Activated CD4-positive, alpha-beta T cell treated with anti-CD3 and anti-CD28 coated beads, Interleukin-2, amount 10 ng/mL, durations not matched to agents 24 days and 14 days (primary cell): ENCODE results near the gene OTOP1. TPM values are rescaled to one million over a fixed set of nuclear protein-coding genes. Genes with fewer than 3 reads are reported as not detected.
A peak's percentile ranks its signal among the peaks of the same experiment; 100 is the strongest.
"Not testable (repeated sequence)": the region's sequence is repeated elsewhere in the genome, so short reads cannot be mapped to it uniquely, and the experiment has no call there.

Experiments
- DNase-seq: peaks from one replicate; pipeline ENCODE4 v3.0.0; 2022
- H3K27ac Mint-ChIP-seq: one replicate; pipeline ENCODE4 v1.8.0; 2022; ENCODE audit warnings: mild to moderate bottlenecking, mixed read lengths
- H3K27me3 Mint-ChIP-seq: one replicate; pipeline ENCODE4 v1.8.0; 2022; ENCODE audit warnings: mixed read lengths
- H3K36me3 Mint-ChIP-seq: one replicate; pipeline ENCODE4 v1.8.0; 2022; ENCODE audit warnings: low read depth, mild to moderate bottlenecking, mixed read lengths
- H3K4me1 Mint-ChIP-seq: one replicate; pipeline ENCODE4 v1.8.0; 2021; ENCODE audit warnings: mixed read lengths
- H3K4me3 Mint-ChIP-seq: one replicate; pipeline ENCODE4 v1.8.0; 2022; ENCODE audit warnings: mild to moderate bottlenecking, moderate library complexity, mixed read lengths
- H3K9me3 Mint-ChIP-seq: one replicate; pipeline ENCODE4 v1.8.0; 2021; ENCODE audit warnings: mixed read lengths
- intact Hi-C: fragments of 100-400 bp; cut with micrococcal nuclease; formaldehyde crosslinking; loops from one replicate; pipeline ENCODE4 v1.15.1; 2023
- total RNA-seq: library from RNA; stranded (reverse); gene quantifications from 2 replicates; pipeline ENCODE4 v1.2.3, GENCODE V29; 2022

The OTOP1 gene
- total RNA-seq, 1 donor from 2014 or later, result not detected

DNA sequence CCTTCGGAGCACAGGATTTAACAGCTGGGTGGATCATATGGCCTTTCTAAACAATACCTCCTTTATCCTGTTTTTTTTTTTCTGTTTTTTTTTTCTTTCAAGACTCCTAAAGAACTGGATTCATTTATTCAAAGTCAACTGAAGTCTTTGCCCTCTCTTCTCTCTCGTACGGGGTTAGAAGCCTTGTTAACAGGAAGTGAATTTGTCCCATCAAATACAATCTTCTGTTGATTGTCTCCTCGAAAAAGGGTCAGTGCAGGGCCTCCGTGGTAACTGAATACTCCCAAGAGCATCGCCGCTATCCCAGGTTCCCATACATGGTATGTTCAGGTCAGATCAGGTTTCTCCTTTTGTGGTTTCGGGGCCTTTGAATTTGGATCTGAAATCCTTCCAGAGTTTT, 23.1 kb upstream of the OTOP1 start:
- Mint-ChIP-seq H3K9me3 (no peaks in the 10 kb centered on the region), H3K4me3 (peak overlapping the region; percentile 2), H3K36me3 (peaks cover 11% of the 10 kb centered on the region), H3K27ac (no peak overlapping the region), H3K27me3 (no peaks in the 10 kb centered on the region), H3K4me1 (peaks cover 20% of the 10 kb centered on the region)
- DNase-seq, result no peak
- intact Hi-C loops, result no loop called here

DNA sequence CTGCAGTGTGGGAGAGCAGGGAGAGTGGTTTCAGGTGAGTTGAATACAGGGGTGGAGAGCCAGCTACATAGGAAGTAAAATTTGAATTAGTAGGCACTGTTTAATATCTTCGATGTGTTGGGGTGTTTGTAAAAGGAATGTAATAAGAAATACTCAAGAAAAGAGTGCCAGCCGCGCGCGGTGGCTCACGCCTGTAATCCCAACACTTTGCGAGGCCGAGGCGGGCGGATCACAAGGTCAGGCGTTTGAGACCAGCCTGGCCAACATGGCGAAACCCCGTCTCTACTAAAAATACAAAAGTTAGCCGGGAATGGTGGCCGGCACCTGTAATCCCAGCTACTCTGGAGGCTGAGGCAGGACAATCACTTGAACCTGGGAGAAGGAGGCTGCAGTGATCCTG, 22.6 kb upstream of the OTOP1 start:
- H3K27me3 Mint-ChIP-seq, H3K27ac Mint-ChIP-seq, DNase-seq, H3K9me3 Mint-ChIP-seq, intact Hi-C loops: not testable (repeated sequence)
- Mint-ChIP-seq H3K4me1 (peaks cover 20% of the 10 kb centered on the region), H3K4me3 (peak overlapping the region; percentile 92), H3K36me3 (peaks cover 13% of the 10 kb centered on the region)

- Mint-ChIP-seq H3K36me3 (peaks cover 14% of the 10 kb centered on the region), H3K9me3 (no peaks in the 10 kb centered on the region), H3K4me3 (peak overlapping the region; percentile 92), H3K27me3 (no peaks in the 10 kb centered on the region), H3K27ac (peak overlapping the region; percentile 95), H3K4me1 (peaks cover 20% of the 10 kb centered on the region)
- intact Hi-C loops, result loop anchor here (1.0 kb wide), 3 partner anchors 41 to 294 kb away; partner anchors contain the start of genes LYAR and ZBTB49
- no peak for DNase-seq
These were observed 22.1 kb upstream of the OTOP1 start for GRCh38 chr4:4248885-4249203.

GRCh38 chr4:4248029-4248884, 21.5 kb upstream of the OTOP1 start, which contains the start of gene TMEM128:
Gene TMEM128, minus strand, starts transcription at chr4:4248223. Its CDS starts 21 bp downstream, at chr4:4248202.
- H3K4me3 Mint-ChIP-seq, result peak within 1 kb of the TSS; percentile 92
- H3K27me3 Mint-ChIP-seq, result no peaks in the 10 kb centered on the region
- H3K9me3 Mint-ChIP-seq, result no peaks in the 10 kb centered on the region
- peaks cover 20% of the 10 kb centered on the region for H3K4me1 Mint-ChIP-seq
- H3K27ac Mint-ChIP-seq, result peak within 1 kb of the TSS; percentile 95
- intact Hi-C loops, result loop anchor here (1.0 kb wide), 3 partner anchors 42 to 293 kb away; partner anchors contain the start of genes LYAR and ZBTB49
- DNase-seq, result peak; percentile 98
- H3K36me3 Mint-ChIP-seq, result peaks cover 20% of the 10 kb centered on the region

GRCh38 chr4:4247696-4248028, 20.9 kb upstream of the OTOP1 start:
- no peaks in the 10 kb centered on the region for H3K9me3 Mint-ChIP-seq
- peaks cover 17% of the 10 kb centered on the region for H3K4me1 Mint-ChIP-seq
- intact Hi-C loops, result loop anchor here (1.0 kb wide), 3 partner anchors 43 to 294 kb away; partner anchors contain the start of genes LYAR and ZBTB49
- peaks cover 22% of the 10 kb centered on the region for H3K36me3 Mint-ChIP-seq
- H3K27ac Mint-ChIP-seq, result peak overlapping the region; percentile 95
- peak overlapping the region; percentile 92 for H3K4me3 Mint-ChIP-seq
- no peaks in the 10 kb centered on the region for H3K27me3 Mint-ChIP-seq
- no peak for DNase-seq

DNA sequence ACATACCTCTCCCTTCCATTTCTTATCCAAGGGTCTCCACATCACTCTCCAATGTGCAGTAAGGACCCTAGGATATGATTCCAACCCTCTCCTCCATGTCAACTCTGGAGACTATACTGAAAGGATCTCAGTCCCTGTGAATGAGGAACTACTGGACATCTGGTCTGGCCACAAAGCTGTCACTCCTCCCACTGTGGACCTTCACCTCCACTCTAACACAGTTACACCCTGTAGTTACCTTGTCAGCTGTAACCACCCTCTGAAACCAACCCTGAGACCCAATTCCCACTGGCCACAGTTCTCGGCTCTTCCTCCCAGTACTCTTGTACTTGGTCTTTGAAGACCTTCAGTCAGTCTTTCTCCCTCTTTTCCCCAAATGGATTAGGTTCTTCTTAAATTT, 18.4 kb upstream of the OTOP1 start:
- peaks cover 20% of the 10 kb centered on the region for H3K4me1 Mint-ChIP-seq
- no peaks in the 10 kb centered on the region for H3K27me3 Mint-ChIP-seq
- H3K9me3 Mint-ChIP-seq, result no peaks in the 10 kb centered on the region
- no peak overlapping the region for H3K27ac Mint-ChIP-seq
- H3K36me3 Mint-ChIP-seq, result peaks cover 36% of the 10 kb centered on the region
- DNase-seq, result no peak
- intact Hi-C loops, result no loop called here
- no peak overlapping the region for H3K4me3 Mint-ChIP-seq

GRCh38 chr4:4239551-4239950, 12.8 kb upstream of the OTOP1 start:
- H3K27me3 Mint-ChIP-seq, H3K27ac Mint-ChIP-seq, H3K9me3 Mint-ChIP-seq, intact Hi-C loops, H3K4me1 Mint-ChIP-seq, H3K4me3 Mint-ChIP-seq, DNase-seq: not testable (repeated sequence)
- peaks cover 44% of the 10 kb centered on the region for H3K36me3 Mint-ChIP-seq

GRCh38 chr4:4233610-4234009, 6.9 kb upstream of the OTOP1 start:
- intact Hi-C loops, result no loop called here
- H3K27me3 Mint-ChIP-seq, result peaks cover 13% of the 10 kb centered on the region
- peaks cover 11% of the 10 kb centered on the region for H3K36me3 Mint-ChIP-seq
- no peak for DNase-seq
- no peak overlapping the region for H3K27ac Mint-ChIP-seq
- H3K4me3 Mint-ChIP-seq, result no peak overlapping the region
- no peaks in the 10 kb centered on the region for H3K4me1 Mint-ChIP-seq
- no peaks in the 10 kb centered on the region for H3K9me3 Mint-ChIP-seq

DNA sequence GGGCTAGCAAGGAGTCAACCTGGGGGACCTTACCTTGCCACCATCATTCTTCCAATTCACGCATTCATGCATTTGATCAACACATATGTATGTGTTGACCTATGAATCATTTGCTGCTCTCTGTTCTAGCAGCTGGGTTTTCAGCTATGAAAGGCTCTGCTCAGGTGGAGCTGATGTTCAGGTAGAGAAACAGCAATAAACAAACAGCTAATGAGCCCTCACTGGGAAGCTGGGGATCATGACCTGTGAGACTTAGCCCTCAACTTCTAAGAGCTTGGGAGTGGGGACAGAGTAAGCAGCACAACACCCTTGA, 1.6 kb upstream of the OTOP1 start:
- H3K36me3 Mint-ChIP-seq, result peaks cover 7% of the 10 kb centered on the region
- no peaks in the 10 kb centered on the region for H3K9me3 Mint-ChIP-seq
- intact Hi-C loops, result no loop called here
- H3K27ac Mint-ChIP-seq, result no peak overlapping the region
- peaks cover 54% of the 10 kb centered on the region for H3K27me3 Mint-ChIP-seq
- H3K4me1 Mint-ChIP-seq, result peaks cover 2% of the 10 kb centered on the region
- no peak overlapping the region for H3K4me3 Mint-ChIP-seq
- DNase-seq, result no peak

- H3K9me3 Mint-ChIP-seq, result no peaks in the 10 kb centered on the region
These were observed 1.0 kb upstream of the OTOP1 start for GRCh38 chr4:4227510-4228355.

DNA sequence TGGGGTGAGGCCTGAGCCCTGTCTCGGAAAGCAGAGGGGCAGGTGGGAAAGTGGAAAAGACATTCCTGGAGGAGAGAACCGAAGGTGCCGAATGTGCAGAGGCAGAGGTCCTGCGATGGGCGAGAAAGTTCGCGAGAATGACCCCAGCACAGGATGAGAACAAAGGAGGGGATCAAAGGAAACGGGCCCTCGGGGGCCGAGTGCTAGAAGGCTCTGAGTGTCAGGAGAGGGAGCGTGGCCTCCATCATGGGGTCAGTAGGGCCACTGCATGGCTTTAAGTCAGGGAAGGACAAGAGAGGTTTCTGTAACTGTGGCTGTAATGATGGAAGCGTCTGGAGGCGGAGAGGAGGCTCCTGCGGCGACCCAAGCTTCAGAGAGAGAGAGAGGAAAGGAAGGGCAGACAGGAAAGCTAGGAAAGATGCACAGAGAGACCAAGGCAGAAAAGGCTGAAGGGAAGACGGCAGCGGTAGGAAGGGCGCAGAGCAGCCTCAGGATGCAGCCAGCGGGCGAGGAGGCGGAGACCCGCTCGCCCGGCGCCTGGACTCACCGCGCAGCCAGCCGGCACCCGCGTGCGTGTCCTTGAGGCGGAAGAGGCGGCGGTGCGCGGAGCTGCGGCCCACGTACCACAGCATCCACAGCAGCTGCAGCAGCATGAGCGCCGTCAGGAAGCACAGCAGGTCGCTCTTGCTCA, 669 bp downstream of the OTOP1 start:
- Mint-ChIP-seq H3K4me1 (peaks cover 2% of the 10 kb centered on the region), H3K27ac (no peak overlapping the region), H3K4me3 (no peak overlapping the region), H3K27me3 (peaks cover 62% of the 10 kb centered on the region), H3K36me3 (peaks cover 7% of the 10 kb centered on the region), H3K9me3 (no peaks in the 10 kb centered on the region)
- intact Hi-C loops, result no loop called here
- no peak for DNase-seq

More at GRCh38 chr4:4227510-4228355, 1.0 kb upstream of the OTOP1 start:
- Mint-ChIP-seq H3K4me3 (no peak overlapping the region), H3K36me3 (peaks cover 7% of the 10 kb centered on the region), H3K4me1 (peaks cover 2% of the 10 kb centered on the region), H3K27me3 (peaks cover 58% of the 10 kb centered on the region), H3K27ac (no peak overlapping the region)
- no peak for DNase-seq
- intact Hi-C loops, result no loop called here

DNA sequence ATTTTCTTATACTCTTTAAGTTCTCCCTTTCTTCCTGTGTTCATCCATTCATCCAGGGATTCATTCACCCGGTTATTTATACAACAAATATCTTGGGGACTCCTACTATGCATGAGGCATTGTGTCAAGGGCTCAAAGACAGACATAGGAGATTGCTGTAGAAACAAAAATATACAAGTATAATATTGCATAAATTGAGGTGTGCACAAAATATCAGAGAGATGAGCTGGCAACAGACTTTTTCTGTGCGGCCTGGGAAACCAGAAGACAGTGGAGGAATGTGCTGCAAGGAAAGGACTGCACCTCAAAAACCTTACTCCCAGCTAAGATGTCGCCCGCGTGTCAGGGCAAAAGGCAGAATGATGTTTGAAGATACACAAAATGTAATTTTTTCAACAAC, 9.6 kb downstream of the OTOP1 start:
- H3K27me3 Mint-ChIP-seq, result peaks cover 15% of the 10 kb centered on the region
- no peak overlapping the region for H3K4me3 Mint-ChIP-seq
- H3K27ac Mint-ChIP-seq, result no peak overlapping the region
- intact Hi-C loops, result no loop called here
- no peaks in the 10 kb centered on the region for H3K36me3 Mint-ChIP-seq
- H3K9me3 Mint-ChIP-seq, result no peaks in the 10 kb centered on the region
- H3K4me1 Mint-ChIP-seq, result no peaks in the 10 kb centered on the region
- DNase-seq, result no peak

- intact Hi-C loops, result no loop called here
- Mint-ChIP-seq H3K9me3 (no peaks in the 10 kb centered on the region), H3K27me3 (peaks cover 11% of the 10 kb centered on the region), H3K36me3 (no peaks in the 10 kb centered on the region), H3K27ac (no peak overlapping the region), H3K4me1 (no peaks in the 10 kb centered on the region), H3K4me3 (no peak overlapping the region)
- DNase-seq, result no peak
These were observed 10.1 kb downstream of the OTOP1 start for GRCh38 chr4:4216648-4217047.

GRCh38 chr4:4213674-4214073, 13.1 kb downstream of the OTOP1 start:
- intact Hi-C loops, H3K27ac Mint-ChIP-seq: not testable (repeated sequence)

More at GRCh38 chr4:4213674-4214073, 13.1 kb downstream of the OTOP1 start:
- H3K4me3 Mint-ChIP-seq, H3K4me1 Mint-ChIP-seq, DNase-seq, H3K36me3 Mint-ChIP-seq, H3K9me3 Mint-ChIP-seq: not testable (repeated sequence)
- H3K27me3 Mint-ChIP-seq, result peaks cover 14% of the 10 kb centered on the region
